Neuronal stem cell (in vitro differentiated cells): ENCODE data around the gene PLCH1.
"Not testable (repeated sequence)": the region's sequence is repeated elsewhere in the genome, so short reads cannot be mapped to it uniquely, and the experiment has no call there.

Experiments used
- DNase-seq: peaks from one replicate; pipeline ENCODE4 v3.0.0-alpha.2; 2013; ENCODE audit warnings: low spot score
- H2AFZ ChIP-seq: one replicate; pipeline ENCODE4 v1.6.1; 2013; ENCODE audit warnings: mild to moderate bottlenecking, low read length, inconsistent platforms
- H2AK5ac ChIP-seq: 2 replicates; pipeline ENCODE4 v1.6.1; 2013; ENCODE audit warnings: low read depth, mild to moderate bottlenecking, inconsistent platforms, low read length, moderate library complexity, mixed read lengths
- H2BK120ac ChIP-seq: 2 replicates; pipeline ENCODE4 v1.6.1; 2013; ENCODE audit warnings: low read depth, mild to moderate bottlenecking, inconsistent platforms, low read length, moderate library complexity, mixed read lengths
- H2BK12ac ChIP-seq: one replicate; pipeline ENCODE4 v1.6.1; 2013; ENCODE audit warnings: low read length, inconsistent platforms
- H2BK15ac ChIP-seq: 2 replicates; pipeline ENCODE4 v1.6.1; 2013; ENCODE audit warnings: mild to moderate bottlenecking, low read length, inconsistent platforms, mixed read lengths
- H2BK5ac ChIP-seq: one replicate; pipeline ENCODE4 v1.6.1; 2013; ENCODE audit warnings: inconsistent platforms, mild to moderate bottlenecking, low read length, moderate library complexity
- H3K14ac ChIP-seq: one replicate; pipeline ENCODE4 v1.6.1; 2013; ENCODE audit warnings: low read length, inconsistent platforms
- H3K18ac ChIP-seq: 2 replicates; pipeline ENCODE4 v1.6.1; 2013; ENCODE audit warnings: low read length, inconsistent platforms
- H3K23ac ChIP-seq: 2 replicates; pipeline ENCODE4 v1.6.1; 2013; ENCODE audit warnings: low read depth, mild to moderate bottlenecking, mixed read lengths, low read length, inconsistent platforms; ENCODE audit not compliant: poor library complexity
- H3K27ac ChIP-seq: replicated peaks from 3 replicates; pipeline ENCODE4 v1.5.1; 2013; ENCODE audit warnings: low read length, inconsistent platforms
- H3K27me3 ChIP-seq, 3 experiments: 2 replicates each; pipeline ENCODE4 v1.6.1; 2013; ENCODE audit warnings: low read length in 3 of 3, mild to moderate bottlenecking in 2 of 3, inconsistent platforms in 1 of 3, low read depth in 1 of 3, mixed read lengths in 1 of 3, moderate library complexity in 1 of 3; ENCODE audit not compliant: control insufficient read depth in 3 of 3, insufficient read depth in 3 of 3
- H3K36me3 ChIP-seq, 2 donors: replicated peaks in 1 of 2; 2 replicates each; pipeline ENCODE4 v1.6.1; 2013; ENCODE audit warnings: low read length in 2 of 2; ENCODE audit not compliant: control insufficient read depth in 2 of 2, insufficient read depth in 2 of 2
- H3K4ac ChIP-seq: 2 replicates; pipeline ENCODE4 v1.6.1; 2013; ENCODE audit warnings: inconsistent platforms, mild to moderate bottlenecking, low read length, moderate library complexity
- H3K4me1 ChIP-seq, 2 donors: 1 replicate in 1 of 2; 2 replicates in 1 of 2; pipeline ENCODE4 v1.6.1; 2013; ENCODE audit warnings: low read length in 2 of 2, low read depth in 1 of 2; ENCODE audit not compliant: control insufficient read depth in 2 of 2, insufficient read depth in 1 of 2
- H3K4me2 ChIP-seq: one replicate; pipeline ENCODE4 v1.6.1; 2013; ENCODE audit warnings: mild to moderate bottlenecking, low read length, inconsistent platforms; ENCODE audit not compliant: insufficient read depth, poor library complexity, severe bottlenecking
- H3K4me3 ChIP-seq, 2 donors: 2 replicates each; pipeline ENCODE4 v1.5.1; 2013; ENCODE audit warnings: low read length in 2 of 2, mild to moderate bottlenecking in 2 of 2, inconsistent platforms in 1 of 2, moderate library complexity in 1 of 2
- H3K79me1 ChIP-seq: one replicate; pipeline ENCODE4 v1.6.1; 2013; ENCODE audit warnings: low read depth, mild to moderate bottlenecking, inconsistent platforms, low read length, moderate library complexity
- H3K9ac ChIP-seq: one replicate; pipeline ENCODE4 v1.6.1; 2013; ENCODE audit warnings: mild to moderate bottlenecking, low read depth, low read length, inconsistent platforms; ENCODE audit not compliant: poor library complexity
- H3K9me3 ChIP-seq, 2 donors: replicated peaks in 1 of 2; 2 replicates each; pipeline versions ENCODE3 to v1.6.1; 2013; ENCODE audit warnings: low read length in 2 of 2, mild to moderate bottlenecking in 2 of 2, inconsistent platforms in 1 of 2, low read depth in 1 of 2, mixed read lengths in 1 of 2, moderate library complexity in 1 of 2; ENCODE audit not compliant: control insufficient read depth in 2 of 2, insufficient read depth in 1 of 2
- H4K8ac ChIP-seq: one replicate; pipeline ENCODE4 v1.6.1; 2013; ENCODE audit warnings: low read depth, mild to moderate bottlenecking, inconsistent platforms, low read length, moderate library complexity
- H4K91ac ChIP-seq: one replicate; pipeline ENCODE4 v1.6.1; 2013; ENCODE audit warnings: low read length, low read depth, mild to moderate bottlenecking, inconsistent platforms; ENCODE audit not compliant: poor library complexity
- WGBS, 2 donors: extraction: QIAGEN DNeasy Blood & Tissue Kit; methylation state at CpG; one replicate each; pipeline ENCODE4 v1.1.7; 2013; ENCODE audit warnings: missing lambda C conversion rate in 2 of 2, mixed read lengths in 1 of 2; ENCODE audit not compliant: insufficient read length in 2 of 2, insufficient replicate concordance in 1 of 2; ENCODE audit errors: extremely low coverage in 2 of 2; 5-methylcytosine and 5-hydroxymethylcytosine counted together

The PLCH1 gene

GRCh38 chr3:155615141-155615540, 129.7 kb downstream of the PLCH1 start:
- not testable (repeated sequence) for H3K18ac ChIP-seq, DNase-seq, H2BK15ac ChIP-seq, H4K8ac ChIP-seq, H3K23ac ChIP-seq, H3K4ac ChIP-seq, H2BK120ac ChIP-seq, H3K9ac ChIP-seq, H2AK5ac ChIP-seq, H2BK12ac ChIP-seq, H3K27me3 ChIP-seq, H4K91ac ChIP-seq, H3K4me2 ChIP-seq, H2AFZ ChIP-seq, H2BK5ac ChIP-seq, H3K27ac ChIP-seq, H3K79me1 ChIP-seq, H3K4me3 ChIP-seq, H3K14ac ChIP-seq
- H3K36me3 ChIP-seq = peaks cover 0 to 18% of the 10 kb centered on the region in 2 donors
- H3K4me1 ChIP-seq = peaks cover 5 to 15% of the 10 kb centered on the region in 2 donors
- no CpG with 5 or more reads among the region's 1 CpG for WGBS, 2 donors
- peaks cover 0 to 79% of the 10 kb centered on the region in 2 donors for H3K9me3 ChIP-seq

- H2BK15ac ChIP-seq, H2BK12ac ChIP-seq, H3K27me3 ChIP-seq, H3K4me2 ChIP-seq, H3K18ac ChIP-seq, H3K4me1 ChIP-seq, H3K79me1 ChIP-seq, H3K23ac ChIP-seq, DNase-seq, H3K4ac ChIP-seq, H2BK120ac ChIP-seq, H2AFZ ChIP-seq, H3K27ac ChIP-seq, H2BK5ac ChIP-seq, H3K9ac ChIP-seq, H3K14ac ChIP-seq, H4K91ac ChIP-seq, H2AK5ac ChIP-seq, H3K4me3 ChIP-seq, H4K8ac ChIP-seq: not testable (repeated sequence)
- Histone ChIP-seq H3K9me3 (peaks cover 0 to 86% of the 10 kb centered on the region in 2 donors), H3K36me3 (peaks cover 0 to 23% of the 10 kb centered on the region in 2 donors)
Observed at GRCh38 chr3:155614410-155614809, 130.5 kb downstream of the PLCH1 start.

- Histone ChIP-seq H4K8ac (no peak overlapping the region), H3K9me3 (peaks cover 0 to 80% of the 10 kb centered on the region in 2 donors), H3K79me1 (no peaks in the 10 kb centered on the region), H3K4me2 (no peak overlapping the region), H2BK120ac (no peak overlapping the region), H2AK5ac (no peak overlapping the region), H3K9ac (no peak overlapping the region), H3K4me1 (peaks cover 4 to 6% of the 10 kb centered on the region in 2 donors), H3K4me3 (no peak overlapping the region), H2BK12ac (no peak overlapping the region), H3K36me3 (peaks cover 0 to 20% of the 10 kb centered on the region in 2 donors), H2BK15ac (no peak overlapping the region), H3K4ac (no peak overlapping the region), H3K27me3 (no peaks in the 10 kb centered on the region), H3K14ac (no peak overlapping the region), H3K18ac (no peak overlapping the region), H2BK5ac (no peak overlapping the region), H3K27ac (no peak overlapping the region), H4K91ac (no peak overlapping the region), H3K23ac (no peak overlapping the region), H2AFZ (no peak overlapping the region)
- no peak for DNase-seq
Observed at GRCh38 chr3:155611456-155611855, 133.4 kb downstream of the PLCH1 start.

GRCh38 chr3:155609586-155609985, 135.3 kb downstream of the PLCH1 start:
- no peak overlapping the region for H3K23ac ChIP-seq
- H3K4ac ChIP-seq = no peak overlapping the region
- no peak overlapping the region for H4K8ac ChIP-seq
- no peak overlapping the region for H2AK5ac ChIP-seq
- no peak overlapping the region for H3K18ac ChIP-seq
- no peak overlapping the region for H4K91ac ChIP-seq
- H3K14ac ChIP-seq = no peak overlapping the region
- no peaks in the 10 kb centered on the region for H3K79me1 ChIP-seq
- DNase-seq = no peak
- no peak overlapping the region for H2BK15ac ChIP-seq
- H3K9me3 ChIP-seq = peaks cover 0 to 61% of the 10 kb centered on the region in 2 donors
- peaks cover 10 to 20% of the 10 kb centered on the region in 2 donors for H3K4me1 ChIP-seq
- no peaks in the 10 kb centered on the region for H3K27me3 ChIP-seq
- H3K9ac ChIP-seq = no peak overlapping the region
- H3K27ac ChIP-seq = no peak overlapping the region
- H3K36me3 ChIP-seq = peaks cover 0 to 12% of the 10 kb centered on the region in 2 donors
- no peak overlapping the region for H2BK5ac ChIP-seq
- no peak overlapping the region for H3K4me2 ChIP-seq
- H2BK120ac ChIP-seq = no peak overlapping the region
- no peak overlapping the region for H3K4me3 ChIP-seq
- H2BK12ac ChIP-seq = no peak overlapping the region
- no peak overlapping the region for H2AFZ ChIP-seq
